NCI-H748 (cell line): ENCODE results near the gene PTRH1.

Source experiments
- DNase-seq: peaks from one replicate; lab custom pipeline; 2025; ENCODE audit not compliant: unreplicated experiment; lab: John Stamatoyannopoulos, UW

Gene PTRH1

DNA sequence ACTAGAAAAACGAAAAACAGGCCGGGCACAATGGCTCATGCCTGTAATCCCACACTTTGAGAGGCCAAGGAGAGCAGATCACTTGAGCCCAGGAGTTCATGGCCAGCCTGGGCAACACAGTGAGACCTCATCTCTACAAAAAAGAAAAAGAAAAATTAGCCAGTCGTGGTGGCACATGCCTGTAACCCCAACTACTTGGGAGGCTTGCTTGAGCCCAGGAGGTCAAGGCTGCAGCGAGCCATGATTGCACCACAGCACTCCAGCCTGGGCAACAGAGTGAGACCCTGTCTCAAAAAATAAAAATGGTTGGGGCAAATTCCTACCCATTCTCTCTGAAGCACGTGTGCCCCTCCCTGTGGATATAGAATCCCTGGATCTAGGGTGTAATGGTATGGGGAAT is 17.1 kb downstream of the PTRH1 start:
- no peak for DNase-seq

DNA sequence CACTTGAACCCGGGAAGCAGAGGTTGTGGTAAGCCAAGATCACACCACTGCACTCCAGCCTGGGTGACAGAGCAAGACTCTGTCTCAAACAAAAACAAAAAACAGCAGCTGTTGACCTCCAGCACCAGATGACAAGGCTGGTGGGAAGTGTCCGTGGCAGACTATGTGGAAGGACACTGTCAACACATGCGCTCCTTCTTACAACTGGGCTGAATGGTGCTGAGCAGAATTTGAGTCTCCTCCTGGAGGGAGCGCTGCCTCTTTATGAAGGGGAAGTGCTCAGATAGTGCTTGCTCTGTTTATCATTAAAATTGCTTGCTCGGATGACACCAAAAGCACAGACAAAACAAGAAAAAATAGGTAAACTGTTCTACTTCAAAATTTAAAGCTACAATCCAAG is 17.9 kb downstream of the PTRH1 start:
- no peak for DNase-seq

DNA sequence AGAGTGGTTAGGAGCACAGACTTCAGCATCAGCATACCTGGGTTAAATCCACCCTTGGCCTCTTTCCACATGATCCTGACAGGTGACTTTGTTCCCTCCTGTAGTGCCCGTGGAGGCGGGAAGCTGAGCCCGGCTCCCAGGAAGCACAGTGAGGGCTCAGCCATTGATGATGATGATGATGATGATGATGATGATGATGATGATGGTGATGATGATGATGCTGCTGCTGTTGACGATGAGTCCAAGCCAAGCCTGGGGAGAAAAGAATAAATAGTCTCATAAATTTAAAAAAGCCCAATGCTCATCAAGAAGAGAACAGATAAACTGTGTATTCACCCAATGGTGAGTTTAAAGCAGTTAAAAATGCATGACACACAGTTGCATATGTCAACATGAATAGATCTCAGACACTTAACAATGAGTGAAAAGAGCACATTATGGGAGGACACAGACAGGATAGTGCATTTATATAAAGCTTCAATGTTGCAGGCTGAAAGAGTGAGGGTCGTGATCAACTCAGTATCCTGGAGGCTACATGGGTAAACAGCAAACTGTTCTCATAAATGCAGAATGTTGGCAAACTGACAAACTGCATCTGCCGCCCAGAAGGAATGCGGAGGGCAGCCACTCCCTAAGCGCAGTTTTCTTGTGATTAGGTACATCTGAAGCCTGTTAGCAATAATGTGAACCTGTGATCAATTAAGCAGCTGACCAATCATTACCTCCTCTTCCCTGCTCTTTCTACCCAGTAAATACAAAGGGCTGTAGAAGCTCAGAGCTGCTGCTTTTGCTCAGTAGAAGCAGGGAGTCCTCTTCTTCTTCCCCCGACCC is 20.4 kb downstream of the PTRH1 start:
- no peak for DNase-seq

DNA sequence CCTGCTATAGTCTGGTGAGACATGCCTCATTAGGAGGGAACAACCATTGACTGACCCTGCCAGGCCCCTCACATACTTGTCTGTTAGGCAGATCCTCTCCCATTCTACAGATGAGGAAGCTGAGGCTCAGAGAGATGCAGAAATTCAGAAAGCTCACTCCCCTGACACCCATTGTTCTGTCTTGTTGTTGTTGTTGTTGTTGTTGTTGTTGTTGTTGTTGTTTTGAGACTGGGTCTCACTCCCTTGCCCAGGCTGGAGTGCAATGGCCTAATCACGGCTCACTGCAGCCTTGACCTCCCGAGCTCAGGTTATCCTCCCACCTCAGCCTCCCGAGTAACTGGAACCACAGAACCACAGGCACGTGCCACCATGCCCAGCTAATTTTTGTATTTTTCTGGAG is 21.8 kb downstream of the PTRH1 start:
- no peak for DNase-seq

DNA sequence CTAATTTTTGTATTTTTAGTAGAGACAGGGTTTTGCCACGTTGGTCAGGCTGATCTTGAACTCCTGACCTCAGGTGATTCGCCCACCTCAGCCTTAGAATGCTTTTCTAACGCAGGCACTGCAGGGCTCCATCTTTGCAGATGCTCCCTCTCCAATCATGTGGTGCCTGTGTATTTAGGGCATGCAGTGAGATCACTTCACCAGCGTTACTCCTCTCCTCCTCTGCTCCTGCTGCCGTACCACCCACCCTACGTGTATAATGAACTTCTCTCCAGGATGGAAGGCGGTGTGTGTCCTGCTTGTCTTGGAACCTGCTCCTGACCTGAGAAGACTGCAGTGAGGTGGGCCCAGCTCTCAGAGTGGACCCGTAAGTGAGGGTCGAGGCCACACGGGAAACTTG is 22.3 kb downstream of the PTRH1 start:
- no peak for DNase-seq

DNA sequence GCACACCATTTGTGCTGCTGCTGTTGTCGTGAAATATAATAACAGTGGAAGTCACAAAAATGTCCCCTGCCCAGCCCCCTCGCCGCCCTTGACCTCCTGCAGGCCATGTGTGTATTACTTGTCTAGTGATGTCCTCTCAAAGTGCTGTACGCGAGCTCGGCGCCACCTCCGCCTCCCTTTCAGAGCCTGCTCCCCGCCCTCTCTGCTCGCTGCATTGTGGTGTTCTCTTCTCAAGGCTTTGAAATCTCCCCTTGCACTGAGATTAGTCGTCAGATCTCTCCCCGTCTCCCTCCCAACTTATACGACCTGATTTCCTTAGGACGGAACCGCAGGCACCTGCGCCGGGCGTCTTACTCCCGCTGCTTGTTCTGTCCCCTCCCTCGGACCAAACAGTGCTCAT is 23.4 kb downstream of the PTRH1 start:
- no peak for DNase-seq

DNA sequence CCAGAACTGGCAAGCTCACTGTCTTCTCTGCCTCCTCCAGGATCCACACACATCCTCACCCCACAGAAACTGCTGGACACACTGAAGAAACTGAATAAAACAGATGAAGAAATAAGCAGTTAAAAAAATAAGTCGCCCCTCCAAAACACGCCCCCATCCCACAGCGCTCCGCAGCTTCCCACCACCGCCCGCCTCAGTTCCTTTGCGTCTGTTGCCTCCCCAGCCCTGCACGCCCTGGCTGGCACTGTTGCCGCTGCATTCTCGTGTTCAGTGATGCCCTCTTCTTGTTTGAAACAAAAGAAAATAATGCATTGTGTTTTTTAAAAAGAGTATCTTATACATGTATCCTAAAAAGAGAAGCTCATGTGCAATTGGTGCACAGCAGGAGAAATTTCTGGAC is 24.7 kb downstream of the PTRH1 start:
- DNase-seq, result no peak

DNA sequence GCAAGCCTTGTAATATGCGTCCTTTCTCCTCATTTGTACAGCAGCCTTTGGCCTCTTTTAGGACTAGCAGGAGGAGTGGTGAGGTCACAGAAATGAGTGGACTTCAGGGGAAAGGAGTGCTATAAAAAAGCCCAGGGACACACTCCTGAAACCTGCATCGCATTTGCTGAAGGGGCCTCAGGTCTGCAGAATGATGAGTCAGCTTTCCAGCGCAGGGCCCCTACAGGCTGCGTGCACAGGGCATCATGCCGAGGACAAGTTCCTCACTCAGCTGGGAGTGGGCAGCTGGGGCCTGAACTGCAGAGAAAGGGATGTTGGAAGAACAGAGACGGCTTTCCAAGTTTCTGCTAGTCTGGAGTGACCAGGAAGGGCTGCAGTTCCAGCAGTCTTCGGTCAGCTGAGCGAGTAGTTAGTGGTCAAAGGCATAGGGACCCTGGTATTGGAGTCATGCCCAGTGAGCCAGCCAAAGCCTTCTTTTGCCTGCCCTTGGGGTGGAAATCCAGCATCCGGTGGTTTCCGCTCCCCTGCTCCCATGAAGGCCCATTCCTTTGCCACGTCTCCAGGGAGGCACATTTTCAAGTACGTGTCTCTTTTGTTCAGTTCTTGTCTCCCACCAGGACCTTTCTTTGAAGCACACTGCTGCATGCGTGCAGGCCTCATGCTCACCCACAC is 26.0 kb downstream of the PTRH1 start:
- no peak for DNase-seq

DNA sequence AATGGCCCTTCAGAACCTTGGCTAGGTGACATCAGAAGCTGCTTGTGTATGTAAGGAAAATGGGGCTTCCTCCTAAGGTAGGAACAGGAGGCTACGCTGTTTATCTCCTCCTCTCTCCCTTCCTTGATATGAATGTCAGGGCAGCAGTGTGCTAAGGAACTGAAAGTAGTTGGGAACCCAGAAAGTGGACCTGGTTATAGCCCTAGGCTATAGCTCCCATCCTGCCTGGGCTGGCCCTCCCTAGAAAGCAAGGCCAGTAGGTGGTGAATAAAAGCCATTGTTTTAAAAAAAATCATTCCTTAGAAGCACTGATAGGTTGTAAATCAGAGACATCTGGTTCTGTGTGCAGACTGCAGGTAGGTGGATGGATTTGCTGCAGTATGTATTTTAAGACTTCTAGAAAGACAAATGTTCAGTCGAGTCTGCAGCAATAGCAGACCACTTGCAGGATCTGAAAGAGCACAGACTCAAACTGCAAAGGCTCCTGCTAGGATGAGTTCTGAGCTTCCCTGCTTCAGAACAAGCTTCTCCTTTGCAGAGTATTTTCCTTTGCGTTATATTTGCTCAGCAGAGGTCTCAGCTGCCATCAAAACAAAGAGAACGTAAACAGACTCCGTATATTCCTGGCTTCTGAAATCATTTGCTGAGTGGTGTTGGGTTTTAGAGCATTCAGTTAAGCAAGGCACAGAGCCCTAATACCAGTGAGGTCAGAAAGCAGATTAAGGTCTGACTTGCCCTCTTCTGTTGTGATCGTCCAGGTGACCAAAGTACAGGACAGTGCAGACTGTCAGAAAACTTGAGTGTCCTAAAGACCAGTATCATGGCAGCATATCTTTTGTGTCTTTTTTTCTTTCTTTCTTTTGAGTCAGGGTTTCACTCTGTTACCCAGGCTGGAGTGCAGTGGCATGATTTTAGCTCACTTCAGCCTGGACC is 28.7 kb downstream of the PTRH1 start:
- DNase-seq, result no peak

DNA sequence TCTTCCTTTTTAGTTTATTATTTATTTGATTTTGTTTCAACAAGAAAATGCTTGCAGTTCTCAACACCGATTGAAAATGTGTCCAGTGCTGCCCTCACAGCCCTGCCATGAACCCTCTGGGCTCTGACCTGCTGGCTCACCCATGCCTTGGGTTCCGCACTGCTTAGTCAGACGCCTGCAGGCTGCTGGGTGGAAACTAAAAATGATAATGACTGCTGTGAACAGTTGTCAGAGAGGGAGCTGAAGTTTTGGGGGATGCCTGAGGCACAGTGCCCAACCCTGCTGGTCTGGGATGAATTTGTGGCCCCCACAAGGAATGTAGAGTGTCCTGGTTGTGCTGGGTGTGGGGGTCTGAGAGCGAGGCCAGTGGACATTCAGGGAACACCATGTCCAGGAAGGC is 30.9 kb downstream of the PTRH1 start:
- DNase-seq, result no peak

DNA sequence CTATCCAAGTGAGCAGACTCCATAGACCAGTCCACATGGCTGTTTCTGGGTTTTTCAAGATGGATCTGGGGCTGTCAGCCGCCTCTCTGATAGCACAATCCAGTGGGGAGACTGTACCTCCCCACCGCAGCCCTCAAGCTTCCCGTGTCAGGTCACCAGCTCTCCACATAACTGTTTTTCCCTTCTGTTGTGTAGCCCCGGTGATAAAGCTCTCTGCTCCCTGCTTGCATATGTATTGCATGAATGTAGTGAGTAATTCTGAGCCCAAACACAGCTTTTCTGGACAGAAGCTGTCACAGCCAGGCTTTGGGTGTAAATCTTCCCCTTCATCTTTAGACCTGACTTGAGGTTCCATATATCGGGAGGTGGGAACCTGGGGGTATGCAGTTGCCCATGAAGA is 31.7 kb downstream of the PTRH1 start:
- DNase-seq, result no peak

DNA sequence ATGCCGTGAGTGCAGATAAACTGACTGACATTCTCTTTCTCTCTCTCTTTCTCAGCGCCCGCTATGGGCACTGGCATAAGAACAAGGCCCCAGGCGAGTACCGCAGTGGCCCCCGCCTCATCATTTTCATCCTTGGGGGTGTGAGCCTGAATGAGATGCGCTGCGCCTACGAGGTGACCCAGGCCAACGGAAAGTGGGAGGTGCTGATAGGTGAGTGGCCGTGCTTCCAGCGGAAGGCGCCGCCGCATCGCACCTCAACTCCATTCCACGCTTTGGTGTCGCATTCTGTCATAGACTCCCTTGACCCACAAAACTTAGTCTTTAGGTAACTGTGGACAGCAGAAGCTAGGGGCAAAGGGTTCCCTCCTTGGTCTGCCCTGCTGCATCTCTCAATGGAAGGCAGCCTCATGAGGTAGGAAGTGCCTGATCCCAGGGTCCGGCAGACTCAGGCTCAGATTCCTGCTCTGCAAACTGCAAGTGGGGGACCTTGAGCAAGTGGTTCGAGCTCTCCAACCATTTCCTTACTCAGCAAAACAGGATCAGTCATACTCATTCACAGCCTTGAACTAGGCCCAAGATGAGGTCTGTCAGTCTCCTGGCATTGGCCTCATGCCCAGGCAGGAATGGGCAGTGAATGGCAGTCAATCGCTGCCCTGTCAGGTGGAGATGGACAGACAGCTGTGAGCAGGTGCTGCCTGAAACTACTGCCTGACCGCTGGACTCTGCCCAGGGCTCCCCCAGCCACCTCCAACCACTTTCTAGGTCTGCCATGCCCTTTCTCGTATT is 32.9 kb downstream of the PTRH1 start:
- no peak for DNase-seq

DNA sequence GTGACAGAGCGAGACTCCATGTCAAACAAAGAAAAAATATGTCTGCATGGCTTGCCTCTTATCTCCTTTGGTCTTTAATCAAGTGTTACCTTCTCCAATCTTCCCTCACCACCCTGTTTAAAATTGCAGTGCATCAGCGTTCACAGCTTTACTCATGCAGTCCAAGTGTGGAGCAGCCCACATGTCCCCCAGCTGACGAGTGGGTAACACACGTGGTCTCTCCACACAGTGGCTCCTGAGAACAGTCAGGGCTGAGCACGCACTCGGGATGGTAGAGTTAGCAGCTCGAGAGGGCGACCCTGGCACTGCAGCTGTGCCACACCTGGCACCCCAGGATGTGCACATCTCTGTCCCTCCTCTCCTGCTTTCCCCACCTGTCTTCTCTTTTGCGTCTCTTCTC is 34.6 kb downstream of the PTRH1 start:
- no peak for DNase-seq

DNA sequence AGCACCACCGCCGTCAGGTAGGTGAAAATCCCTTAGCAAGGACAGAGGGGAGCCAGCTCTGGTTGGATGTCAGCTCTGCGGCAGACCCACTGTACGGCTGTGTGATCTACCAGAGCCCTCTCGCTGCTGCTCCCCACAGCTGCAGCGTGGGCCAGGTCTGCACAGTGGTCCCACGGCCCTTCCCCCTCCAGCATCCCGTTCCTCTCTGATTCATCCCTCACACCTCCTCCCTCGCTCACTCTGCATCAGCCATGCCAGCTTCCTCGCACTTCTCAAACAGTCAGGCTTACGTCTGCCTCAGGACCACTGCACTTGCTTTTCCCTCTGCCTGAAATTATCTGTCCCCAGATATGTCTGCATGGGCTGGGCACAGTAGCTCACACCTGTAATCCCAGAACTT is 35.2 kb downstream of the PTRH1 start:
- no peak for DNase-seq

DNA sequence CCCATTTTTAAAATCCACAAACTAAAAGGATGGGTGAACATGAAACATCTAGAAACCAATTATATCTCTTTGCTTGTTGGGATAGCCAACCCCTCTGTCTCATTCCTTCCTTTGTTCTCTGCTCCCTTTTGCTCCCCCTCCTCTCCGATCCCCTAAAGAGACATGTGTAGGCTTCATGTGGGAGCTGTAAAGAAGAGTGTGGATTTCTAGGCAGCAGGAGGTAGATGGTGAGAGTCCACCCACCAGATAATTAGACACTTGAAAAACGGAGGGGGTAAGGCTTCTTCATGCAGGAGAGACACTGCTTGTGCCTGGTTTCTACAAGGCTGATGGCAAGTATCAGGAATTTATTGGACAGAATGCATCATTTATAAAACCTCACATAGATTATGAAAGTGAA is 36.0 kb downstream of the PTRH1 start:
- no peak for DNase-seq

DNA sequence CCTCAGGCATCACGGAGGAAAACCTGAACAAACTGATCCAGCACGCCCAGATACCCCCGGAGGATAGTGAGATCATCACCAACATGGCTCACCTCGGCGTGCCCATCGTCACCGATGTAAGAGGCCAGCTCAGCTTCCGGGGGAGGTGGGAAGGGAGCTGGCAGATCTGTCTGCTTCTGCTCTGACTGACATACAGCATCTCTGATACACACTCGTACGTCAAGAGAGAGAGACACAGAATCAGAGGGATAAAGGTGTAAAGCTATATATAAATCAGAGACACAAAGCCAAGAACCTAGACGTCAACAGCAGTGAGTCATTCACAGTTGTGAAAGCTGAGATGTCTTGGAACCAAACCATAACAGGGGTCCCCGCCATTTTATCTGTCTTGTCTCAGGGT is 38.8 kb downstream of the PTRH1 start:
- DNase-seq, result no peak

DNA sequence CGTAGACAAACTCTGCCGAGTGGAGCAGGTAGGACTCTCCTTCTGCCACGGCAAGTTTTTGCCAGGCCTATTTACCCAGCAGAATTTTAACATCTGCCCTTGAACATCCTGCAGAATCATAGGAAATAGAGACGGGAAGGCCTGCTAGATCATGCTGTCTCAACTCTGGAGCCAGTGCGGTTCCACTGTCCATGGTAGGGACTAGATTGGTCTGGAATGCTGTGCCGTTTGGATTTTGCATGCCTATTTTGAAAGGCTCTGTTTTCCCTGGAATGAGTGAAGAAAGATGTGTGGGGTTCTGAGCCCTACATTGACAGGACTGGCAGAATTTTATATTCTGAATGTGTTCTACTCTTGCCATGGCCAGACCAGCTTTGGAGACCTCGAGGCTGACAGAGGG is 42.2 kb downstream of the PTRH1 start:
- no peak for DNase-seq

DNA sequence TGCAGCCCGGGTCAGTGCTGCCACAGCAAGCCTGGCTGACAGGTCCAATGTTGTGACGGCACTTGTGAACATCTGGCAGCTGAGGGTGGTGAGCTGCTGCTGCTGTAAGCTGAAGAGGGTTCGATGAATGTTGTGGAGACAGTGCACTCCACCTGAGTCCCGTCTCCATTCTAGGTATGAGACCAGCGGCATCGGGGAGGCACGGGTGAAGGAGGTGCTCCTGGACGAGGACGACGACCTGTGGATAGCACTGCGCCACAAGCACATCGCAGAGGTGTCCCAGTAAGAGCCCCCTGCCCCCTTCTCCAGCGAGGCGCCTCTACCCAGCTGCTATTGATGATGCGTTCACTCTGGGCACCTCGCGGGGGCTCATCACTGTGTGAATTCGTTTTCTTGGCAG is 47.6 kb downstream of the PTRH1 start:
- DNase-seq, result no peak

DNA sequence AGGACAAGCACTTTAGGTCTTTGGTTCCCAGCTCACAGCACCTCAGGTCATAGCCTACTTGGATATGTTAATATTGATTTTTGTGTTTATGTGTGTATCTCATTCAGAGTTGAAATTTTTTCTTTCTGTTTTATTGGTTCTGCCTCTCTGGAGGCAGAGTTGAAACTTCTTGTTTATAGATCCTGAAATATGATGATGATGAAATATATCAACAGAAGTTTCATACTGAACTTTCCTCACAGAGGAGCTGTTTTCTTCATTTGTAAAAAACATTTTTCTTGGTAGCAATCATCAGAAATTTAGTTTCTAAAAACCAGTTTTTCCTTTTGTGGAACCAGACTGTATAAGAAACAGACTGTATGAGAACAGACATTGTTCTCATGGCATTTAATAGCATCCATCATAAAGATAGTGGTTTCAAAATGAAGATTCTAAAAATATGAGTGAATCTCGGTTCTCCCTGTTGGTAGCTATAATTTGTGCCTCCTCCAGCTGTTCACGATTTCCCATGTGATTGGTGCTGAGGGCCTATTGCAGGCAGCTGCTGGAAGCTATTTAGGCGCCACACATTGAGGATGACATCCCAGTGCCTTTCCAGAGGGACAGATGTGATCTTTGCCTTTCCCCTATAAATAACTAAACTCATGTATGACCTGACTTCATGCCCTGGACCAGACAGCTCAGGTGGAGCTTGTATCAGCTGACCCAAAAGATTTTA is 48.2 kb downstream of the PTRH1 start:
- no peak for DNase-seq
